ENCODE results near the gene CIAPIN1.

- TF ChIP-seq CTCF (IDR thresholded peaks at IDR 0.05) (no peak), ZFX (IDR thresholded peaks at IDR 0.05; ENCODE audit: borderline replicate concordance) (no peak)
Observed at GRCh38 chr16:57471209-57471608, 24.0 kb upstream of the CIAPIN1 start.

Data from 22Rv1 (cell line).